ENCODE results near the gene KRTAP10-1. TPM values are rescaled to one million over a fixed set of nuclear protein-coding genes. Genes with fewer than 3 reads are reported as not detected.
"Not testable (repeated sequence)": the region's sequence is repeated elsewhere in the genome, so short reads cannot be mapped to it uniquely, and the experiment has no call there.

Gene KRTAP10-1
- total RNA-seq, 2 experiments from 2014 or later = not detected

DNA sequence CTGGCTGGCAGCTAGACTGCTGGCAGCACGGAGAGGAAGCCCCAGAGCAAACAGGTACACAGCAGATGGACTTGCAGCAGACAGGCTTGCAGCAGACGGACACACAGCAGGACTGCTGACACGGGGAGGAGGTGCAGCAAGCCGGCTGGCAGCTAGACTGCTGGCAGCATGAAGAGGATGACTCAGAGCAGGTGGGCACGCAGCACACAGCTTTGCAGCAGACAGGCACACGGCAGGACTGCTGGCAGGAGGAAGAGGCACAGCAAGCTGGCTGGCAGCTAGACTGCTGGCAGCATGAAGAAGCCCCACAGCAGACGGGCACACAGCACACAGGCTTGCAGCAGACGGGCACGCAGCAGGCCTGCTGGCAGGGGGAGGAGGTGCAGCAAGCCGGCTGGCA lies 10.8 kb upstream of the KRTAP10-1 start:
- ChIA-PET CTCF (no interaction called here), POLR2A (no interaction called here)

DNA sequence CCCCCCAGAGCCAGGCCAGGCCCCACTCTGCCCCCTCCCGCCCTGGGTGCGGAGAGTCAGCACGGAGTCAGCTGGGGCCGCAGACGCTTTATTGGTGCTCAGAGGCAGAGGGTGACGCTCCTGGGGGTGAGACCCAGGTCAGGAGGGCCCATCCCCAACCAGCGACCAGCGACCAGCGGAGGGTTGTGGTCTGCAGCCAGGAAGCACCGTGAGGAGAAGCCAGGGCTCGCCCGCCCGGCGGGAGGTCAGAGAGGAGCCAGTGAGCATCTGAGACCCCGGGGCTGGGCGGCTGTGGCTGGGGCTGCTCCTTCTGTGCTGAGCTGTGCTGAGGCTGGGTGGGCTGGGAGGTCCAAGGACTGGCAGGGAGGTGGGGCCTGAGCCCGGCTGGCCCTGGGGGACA lies 10.3 kb upstream of the KRTAP10-1 start:
- CTCF ChIA-PET, POLR2A ChIA-PET: not testable (repeated sequence)

DNA sequence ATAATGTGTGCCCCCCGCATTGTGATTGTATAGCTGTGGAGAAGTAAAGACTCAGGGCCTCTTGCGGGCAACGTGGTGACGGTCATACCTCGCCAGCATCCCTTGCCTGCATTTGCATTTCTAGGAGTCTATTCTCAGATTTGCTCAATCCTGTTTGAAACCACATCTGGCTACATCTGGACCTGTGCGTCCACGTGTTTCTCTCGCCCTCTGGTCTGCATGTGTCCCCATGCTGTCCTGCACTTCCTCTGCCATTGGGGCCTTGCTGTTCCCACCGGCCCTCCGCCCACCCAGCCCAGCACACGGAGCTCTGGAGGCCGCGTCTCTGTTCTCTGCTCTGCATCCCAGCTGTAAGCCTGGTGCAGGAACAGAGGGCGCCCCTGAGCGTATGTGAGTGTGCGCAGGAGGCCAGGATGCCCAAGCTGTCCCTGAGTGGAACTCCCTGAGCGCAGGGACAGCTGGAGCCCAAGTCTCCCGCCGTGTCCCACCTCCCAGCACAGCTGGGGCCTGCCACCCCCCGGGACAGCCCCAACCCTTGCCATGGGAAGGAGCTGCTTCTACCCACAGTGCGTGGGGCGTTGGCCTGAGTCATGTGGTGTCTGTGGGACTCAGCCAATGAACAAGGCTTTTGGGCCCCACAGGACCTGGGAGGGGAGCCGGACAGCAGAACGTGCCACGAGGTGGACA lies 9.7 kb upstream of the KRTAP10-1 start:
- POLR2A ChIA-PET = no interaction called here
- CTCF ChIA-PET = no interaction called here

GRCh38 chr21:44548922-44549321 lies 8.9 kb upstream of the KRTAP10-1 start:
- POLR2A ChIA-PET = no interaction called here
- CTCF ChIA-PET = no interaction called here

GRCh38 chr21:44548381-44548780 lies 8.4 kb upstream of the KRTAP10-1 start:
- ChIA-PET POLR2A (no interaction called here), CTCF (no interaction called here)

- ChIA-PET CTCF (interaction anchor here (0.6 kb wide), 1 partner anchor 525 kb away, joined by 5 read pairs; no protein-coding TSS in a partner anchor), POLR2A (interaction anchor here (0.6 kb wide), 1 partner anchor 279 kb away, joined by 4 read pairs; no protein-coding TSS in a partner anchor)
These were observed 7.8 kb upstream of the KRTAP10-1 start for GRCh38 chr21:44547656-44548331.

- ChIA-PET POLR2A (no interaction called here), CTCF (no interaction called here)
These were observed 4.6 kb upstream of the KRTAP10-1 start for GRCh38 chr21:44544566-44544965.

- CTCF ChIA-PET = no interaction called here
- POLR2A ChIA-PET = no interaction called here
These were observed 2.7 kb upstream of the KRTAP10-1 start for GRCh38 chr21:44542716-44543115.

DNA sequence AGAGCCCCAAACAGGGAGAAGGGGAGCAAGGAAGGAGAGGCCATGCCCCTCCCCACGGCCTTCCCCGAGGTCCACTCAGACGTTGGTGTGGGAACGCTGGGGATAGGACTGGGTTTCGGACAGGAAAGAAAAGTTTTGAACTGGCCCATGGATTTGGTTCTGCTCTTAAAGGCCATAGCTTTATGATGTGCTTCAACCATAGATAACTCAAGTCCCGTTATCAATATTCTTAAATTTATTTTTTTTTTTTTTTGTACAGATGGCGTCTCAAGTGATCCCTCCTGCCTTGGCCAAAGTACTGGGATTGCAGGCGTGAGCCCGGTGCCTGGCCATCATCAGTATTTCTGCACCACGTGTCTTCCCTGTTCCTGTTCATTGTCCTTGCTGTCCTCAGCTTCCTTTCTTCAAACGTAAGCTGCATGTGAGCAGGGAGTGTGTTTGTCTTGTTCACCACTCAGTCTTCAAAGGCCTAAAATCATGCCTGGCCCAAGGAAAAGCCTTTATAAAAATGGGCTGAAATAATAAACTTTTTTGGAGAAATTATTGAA lies 820 bp upstream of the KRTAP10-1 start:
- POLR2A ChIA-PET = interaction anchor here (0.6 kb wide), 1 partner anchor 556 kb away, joined by 6 read pairs; no protein-coding TSS in a partner anchor
- CTCF ChIA-PET = no interaction called here

DNA sequence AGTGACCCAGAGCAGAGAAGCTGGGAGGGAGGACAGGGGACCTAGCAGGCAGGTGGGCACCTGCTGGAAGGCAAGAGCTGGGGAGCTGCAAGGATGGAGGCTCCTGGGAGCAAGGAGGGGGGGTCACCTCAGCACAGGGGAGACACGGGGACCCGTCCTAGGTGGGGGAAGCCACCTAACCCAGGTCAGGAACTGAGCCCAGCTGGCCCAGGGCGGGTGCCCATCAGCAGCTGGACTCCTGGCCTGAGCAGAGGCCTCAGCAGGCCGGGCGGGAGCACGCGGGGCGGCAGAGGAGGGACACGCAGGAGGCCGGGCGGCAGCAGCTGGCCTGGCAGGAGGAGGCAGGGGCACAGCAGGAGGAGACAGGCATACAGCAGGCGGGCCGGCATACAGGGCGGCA lies 949 bp downstream of the KRTAP10-1 start:
- CTCF ChIA-PET = no interaction called here

DNA sequence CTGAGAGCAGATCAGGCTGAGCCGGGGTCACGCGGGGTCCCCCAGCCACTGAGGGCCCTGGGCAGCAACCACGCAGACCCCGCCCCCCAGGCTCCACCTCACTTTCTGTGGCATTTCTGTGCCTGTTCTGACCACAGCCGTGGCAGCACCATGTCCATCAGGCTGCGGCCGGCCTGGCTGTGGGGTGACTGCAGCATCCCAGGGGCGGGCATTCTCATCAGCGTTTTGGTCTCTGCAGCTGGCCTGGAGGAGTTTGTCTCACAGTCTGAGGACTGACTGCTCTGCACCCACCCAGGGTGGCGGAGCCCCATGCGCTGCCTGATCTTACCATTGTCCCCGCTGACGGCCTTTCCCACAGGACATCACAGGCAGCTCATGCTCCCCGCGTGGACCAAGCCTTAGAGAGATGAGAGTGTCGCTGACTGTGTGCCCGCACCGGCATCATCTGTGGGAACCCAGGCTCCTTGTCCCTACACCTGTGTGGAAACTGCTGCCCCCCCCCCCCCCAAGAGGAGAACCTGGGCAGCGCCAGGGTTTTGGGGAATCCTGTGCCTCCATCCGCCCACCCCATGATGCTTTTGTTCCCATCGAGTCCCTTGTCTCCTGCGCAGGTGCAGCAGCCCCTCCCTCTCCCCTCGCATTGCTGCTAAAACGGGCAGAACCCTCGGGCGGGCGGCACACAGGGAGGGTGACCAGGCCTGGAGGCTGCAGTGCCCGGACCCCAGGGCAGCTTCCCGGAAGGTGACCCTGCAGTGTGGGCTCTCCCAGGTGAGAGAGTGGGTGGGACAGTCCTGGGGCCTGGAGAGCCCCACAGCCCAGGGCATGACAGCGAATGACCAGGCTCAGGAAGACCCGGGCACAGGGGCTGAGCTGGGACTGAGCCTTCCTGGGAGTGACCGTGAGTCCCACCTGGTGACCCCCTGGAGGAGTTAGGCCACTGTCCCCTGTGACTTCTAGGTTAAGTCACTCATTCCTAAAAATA lies 1.8 kb downstream of the KRTAP10-1 start:
- POLR2A ChIA-PET = no interaction called here
- CTCF ChIA-PET = no interaction called here

More for the DNA sequence above, 949 bp downstream of the KRTAP10-1 start:
- POLR2A ChIA-PET = no interaction called here

- CTCF ChIA-PET = no interaction called here
- POLR2A ChIA-PET = no interaction called here
These were observed 4.0 kb downstream of the KRTAP10-1 start for GRCh38 chr21:44535963-44536362.

DNA sequence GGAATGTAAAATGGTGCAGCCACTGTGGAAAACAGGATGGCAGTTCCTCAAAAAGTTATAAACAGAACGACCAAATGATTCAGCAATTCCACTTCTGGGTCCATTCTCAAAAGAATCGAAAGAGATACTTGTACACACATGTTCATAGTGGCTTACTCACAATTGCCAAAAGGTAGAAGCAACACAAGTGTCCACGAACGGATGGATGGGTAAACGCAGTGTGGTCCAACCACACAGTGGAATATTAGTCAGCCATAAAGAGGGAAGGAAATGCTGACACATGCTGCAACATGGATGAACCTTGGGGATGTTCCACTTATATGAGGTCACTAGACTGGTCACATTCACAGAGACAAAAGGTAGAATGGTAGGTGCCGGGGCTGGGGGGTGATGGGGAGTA lies 5.3 kb downstream of the KRTAP10-1 start:
- ChIA-PET CTCF (no interaction called here), POLR2A (no interaction called here)

DNA sequence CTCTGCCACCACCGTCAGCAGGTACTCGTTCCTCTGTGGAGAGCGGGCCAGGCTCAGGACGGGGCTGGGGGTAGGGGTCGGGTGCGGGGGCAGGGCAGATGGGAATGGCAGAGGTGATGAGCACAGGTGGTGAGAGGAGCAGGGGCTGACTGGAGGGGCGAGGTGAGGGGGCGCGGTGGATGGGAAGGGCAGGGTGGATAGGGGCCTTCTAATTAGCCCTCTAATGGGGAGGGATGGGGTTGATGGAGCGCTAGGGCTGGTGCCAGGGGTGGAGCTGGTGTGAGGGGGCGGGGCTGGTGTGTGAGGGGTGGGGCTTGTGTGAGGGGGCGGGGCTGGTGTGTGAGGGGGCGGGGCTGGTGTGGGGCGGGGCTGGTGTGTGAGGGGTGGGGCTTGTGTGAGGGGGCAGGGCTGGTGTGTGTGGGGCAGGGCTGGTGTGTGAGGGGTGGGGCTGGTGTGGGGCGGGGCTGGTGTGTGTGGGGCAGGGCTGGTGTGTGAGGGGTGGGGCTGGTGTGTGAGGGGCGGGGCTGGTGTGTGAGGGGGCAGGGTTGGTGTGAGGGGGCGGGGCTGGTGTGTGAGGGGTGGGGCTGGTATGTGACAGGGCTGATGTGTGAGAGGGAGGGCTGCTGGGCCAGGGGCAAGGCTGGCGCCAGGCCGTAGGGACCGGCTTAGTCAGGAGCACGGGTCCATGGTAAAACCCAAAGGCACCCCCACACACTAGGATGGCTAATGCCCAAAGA lies 5.9 kb downstream of the KRTAP10-1 start:
- ChIA-PET POLR2A (no interaction called here), CTCF (no interaction called here)

DNA sequence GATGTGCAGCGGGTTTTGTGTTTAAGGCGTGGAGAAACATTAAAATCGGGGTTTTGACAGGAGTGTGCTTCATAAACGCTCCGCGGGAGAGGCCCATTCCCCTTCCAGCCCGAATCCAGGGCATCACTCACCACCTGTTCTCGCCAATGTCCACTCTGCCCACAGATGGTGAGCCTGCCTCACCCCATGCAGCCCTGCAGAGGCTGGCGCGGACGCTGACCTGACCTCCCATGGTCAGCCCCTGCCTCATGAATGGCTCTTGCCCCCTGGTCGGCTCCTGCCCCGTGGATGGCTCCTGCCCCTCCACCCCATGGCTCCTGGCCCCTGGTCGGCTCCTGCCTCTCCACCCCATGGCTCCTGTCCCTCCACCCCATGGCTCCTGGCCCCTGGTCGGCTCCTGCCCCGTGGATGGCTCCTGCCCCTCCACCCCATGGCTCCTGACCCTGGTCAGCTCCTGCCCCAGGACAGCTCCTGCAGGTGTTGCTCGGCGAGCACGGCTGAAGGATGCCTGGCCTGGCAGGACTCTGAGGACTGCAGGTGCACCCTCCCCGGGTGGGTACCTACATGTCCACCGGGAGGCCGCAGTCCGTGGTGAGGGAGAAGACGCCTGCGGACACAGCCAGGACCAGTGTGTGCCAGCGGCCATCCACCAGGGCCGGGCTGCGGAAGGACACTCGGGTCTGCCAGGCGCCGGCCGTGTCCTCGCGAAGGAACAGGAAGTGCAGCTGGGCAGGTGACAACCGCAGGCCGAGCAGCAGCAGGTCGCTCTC lies 6.7 kb downstream of the KRTAP10-1 start:
- ChIA-PET POLR2A (no interaction called here), CTCF (no interaction called here)

DNA sequence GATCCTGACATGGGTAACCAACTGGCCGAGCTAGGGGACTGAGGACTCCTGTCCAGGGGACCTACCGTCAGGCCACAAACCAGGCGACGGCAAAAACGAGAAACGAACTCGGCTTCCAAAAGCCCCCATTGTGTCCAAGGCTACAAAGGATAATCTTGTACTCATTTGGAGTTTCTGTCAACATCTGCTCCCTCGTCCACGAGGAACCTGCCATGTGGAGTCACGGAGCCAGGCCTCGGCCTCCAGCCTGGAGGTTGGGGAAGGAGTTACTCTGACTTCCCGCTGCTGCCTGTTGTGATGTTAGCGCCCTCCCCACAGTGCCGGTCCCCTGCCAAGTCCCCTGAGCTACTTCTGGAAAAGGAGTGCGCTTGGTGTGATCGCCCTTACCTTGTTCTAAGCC lies 7.3 kb downstream of the KRTAP10-1 start:
- POLR2A ChIA-PET = no interaction called here
- CTCF ChIA-PET = no interaction called here

DNA sequence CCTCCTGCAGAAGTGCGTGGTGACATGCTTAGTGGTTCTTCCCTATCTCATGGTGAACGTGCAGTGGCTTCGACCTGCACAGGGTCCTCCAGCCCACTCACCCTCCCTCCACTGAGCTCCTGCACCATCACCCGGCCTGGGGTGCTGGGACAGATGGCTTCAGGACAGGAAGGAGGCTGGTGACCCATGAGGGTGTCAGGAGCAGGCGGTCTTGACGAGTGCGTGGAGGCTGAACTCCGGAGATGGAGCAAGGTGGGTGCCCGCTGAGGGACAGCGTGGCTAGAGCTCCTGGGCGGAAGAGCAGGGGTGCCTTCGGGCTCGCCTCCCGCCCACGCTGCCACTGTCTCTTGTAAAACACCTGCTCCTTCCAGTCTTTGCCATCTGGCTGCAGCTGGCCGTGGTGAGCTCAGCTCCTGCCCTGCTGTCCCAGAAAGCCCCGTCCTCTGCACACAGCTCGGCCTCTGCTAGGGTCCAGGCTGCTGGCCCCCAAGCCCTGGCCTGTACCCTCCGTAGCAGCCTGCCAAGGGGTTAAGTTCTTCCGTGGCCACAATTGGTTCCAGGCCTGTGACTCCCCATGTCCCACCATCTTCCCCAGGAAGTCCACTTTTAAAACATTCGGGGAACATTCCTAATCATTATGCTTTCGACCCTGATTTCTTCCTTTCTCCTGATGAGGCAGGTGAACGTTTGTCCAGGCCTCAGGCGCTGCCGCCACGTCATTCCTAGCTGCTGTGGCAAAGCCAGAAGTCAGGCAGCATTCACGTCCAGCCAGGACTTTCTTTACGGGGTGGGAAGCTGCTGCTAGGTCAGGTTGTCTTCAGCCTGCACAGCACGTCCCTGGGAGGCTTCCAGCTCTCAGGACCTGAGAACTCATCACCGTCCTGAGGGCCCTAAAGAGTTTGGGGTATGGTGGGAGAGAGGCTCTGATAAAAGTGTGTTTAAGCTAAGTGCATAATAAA lies 8.1 kb downstream of the KRTAP10-1 start:
- ChIA-PET POLR2A (no interaction called here), CTCF (no interaction called here)
